Vagina (tissue), 2 donors: Measurements from ENCODE around the gene SMURF2. TPM values are rescaled to one million over a fixed set of nuclear protein-coding genes. Genes with fewer than 3 reads are reported as not detected.
A peak's percentile ranks its signal among the peaks of the same experiment; 100 is the strongest.

ENCODE experiments used
- DNase-seq, 2 donors: peaks; one replicate each; pipeline ENCODE4 v3.0.0-alpha.2; 2017; ENCODE audit errors: extremely low spot score in 2 of 2
- H3K27ac ChIP-seq: fragments of 200-600 bp; sonication (generic); one replicate; pipeline ENCODE4 v1.5.1; 2019
- H3K27me3 ChIP-seq: fragments of 200-600 bp; sonication (generic); one replicate; pipeline ENCODE4 v1.5.1; 2019
- H3K36me3 ChIP-seq, 2 donors: fragments of 200-600 bp; sonication (generic); one replicate each; pipeline ENCODE4 v1.5.1; 2017 to 2019
- H3K4me1 ChIP-seq: fragments of 200-600 bp; sonication (generic); one replicate; pipeline ENCODE4 v1.5.1; 2019
- H3K4me3 ChIP-seq, 2 donors: fragments of 200-600 bp; sonication (generic); 1 replicate in 1 of 2; 2 replicates in 1 of 2; pipeline ENCODE4 v1.5.1; 2016 to 2019
- H3K9me3 ChIP-seq: fragments of 200-600 bp; sonication (generic); one replicate; pipeline ENCODE4 v1.5.1; 2019
- CTCF ChIP-seq, 3 experiments: fragments of 450-650 bp in 2 of 3; fragments of 200-600 bp in 1 of 3; sonication (generic) in 1 of 3; IDR thresholded peaks; one replicate each; pipeline ENCODE4 v1.5.1; 2017 to 2019; ENCODE audit warnings: antibody characterized with exemption in 3 of 3, mild to moderate bottlenecking in 2 of 3, moderate library complexity in 2 of 3
- POLR2A ChIP-seq, 2 donors: fragments of 450-650 bp; IDR thresholded peaks; one replicate each; pipeline ENCODE4 v1.6.1; 2017; ENCODE audit warnings: antibody characterized with exemption in 2 of 2, mild to moderate bottlenecking in 2 of 2, moderate library complexity in 2 of 2
- POLR2AphosphoS5 ChIP-seq, 2 donors: sonication (generic); formaldehyde crosslinking; IDR thresholded peaks; one replicate each; pipeline ENCODE4 v1.9.0; 2017; ENCODE audit warnings: antibody characterized with exemption in 2 of 2, mild to moderate bottlenecking in 2 of 2, low read depth in 1 of 2; ENCODE audit not compliant: insufficient read depth in 1 of 2
- intact Hi-C: fragments of 100-400 bp; cut with DNase I; formaldehyde crosslinking; loops from one replicate; pipeline ENCODE4 v1.15.1; 2023
- microRNA-seq: library from miRNA; unstranded; fragments of <30 nt; microRNA quantifications from one replicate; pipeline ENCODE4, GENCODE V29; 2017; ENCODE audit warnings: borderline number of aligned reads, borderline replicate concordance
- small RNA-seq: library from RNA; depleted of rRNA; stranded (forward); fragments of <200 nt; gene quantifications from one replicate; pipeline ENCODE3, GENCODE V24; 2016
- total RNA-seq: library from RNA; depleted of rRNA; stranded (reverse); fragments of >200 nt; gene quantifications from one replicate; pipeline ENCODE4 v1.2.3, GENCODE V29; 2016

SMURF2 gene
- total RNA-seq, 1 donor from 2014 or later: 19.9 TPM

GRCh38 chr17:64497565-64498035 lies 164.5 kb downstream of the SMURF2 start:
- TF ChIP-seq CTCF (IDR thresholded peaks at IDR 0.05) (no peak), POLR2AphosphoS5 (IDR thresholded peaks at IDR 0.05; ENCODE audit: insufficient read depth in 1 of 2, low read depth in 1 of 2) (no peak), POLR2A (IDR thresholded peaks at IDR 0.05) (no peak)
- Histone ChIP-seq H3K27ac (peak overlapping the region; percentile 78), H3K36me3 (peaks cover 17 to 52% of the 10 kb centered on the region in 2 donors), H3K9me3 (no peaks in the 10 kb centered on the region), H3K4me1 (peaks cover 77% of the 10 kb centered on the region), H3K27me3 (no peaks in the 10 kb centered on the region), H3K4me3 (peak overlapping the region; percentile 71 to 78)
- intact Hi-C loops: loop anchor here (10.0 kb wide), 1 partner anchor 193 kb away; no protein-coding TSS in a partner anchor
- no peak for DNase-seq

- intact Hi-C loops: loop anchor here (10.0 kb wide), 1 partner anchor 192 kb away; no protein-coding TSS in a partner anchor
- H3K27me3 ChIP-seq: no peaks in the 10 kb centered on the region
- H3K27ac ChIP-seq: peak within 1 kb of the TSS; percentile 78
- peak in 1 of 2 donors; percentile 89 for DNase-seq
- peaks cover 15 to 46% of the 10 kb centered on the region in 2 donors for H3K36me3 ChIP-seq
- TF ChIP-seq POLR2A (IDR thresholded peaks at IDR 0.05): no peak
- TF ChIP-seq POLR2AphosphoS5 (IDR thresholded peaks at IDR 0.05; ENCODE audit: insufficient read depth in 1 of 2, low read depth in 1 of 2): peak; percentile 81 to 90
- TF ChIP-seq CTCF (IDR thresholded peaks at IDR 0.05): peak in 1 of 3 experiments; percentile 34
- peak within 1 kb of the TSS; percentile 71 to 78 for H3K4me3 ChIP-seq
- H3K4me1 ChIP-seq: peaks cover 71% of the 10 kb centered on the region
- no peaks in the 10 kb centered on the region for H3K9me3 ChIP-seq
Observed at GRCh38 chr17:64496786-64497564, 165.1 kb downstream of the SMURF2 start, which contains the start of gene POLG2. POLG2 (minus strand) TSS chr17:64497054; CDS start chr17:64496968, 86 bp downstream.

GRCh38 chr17:64496348-64496785 lies 165.7 kb downstream of the SMURF2 start:
- Histone ChIP-seq H3K27me3 (no peaks in the 10 kb centered on the region), H3K4me3 (peak overlapping the region; percentile 71 to 78), H3K4me1 (peaks cover 65% of the 10 kb centered on the region), H3K27ac (peak overlapping the region; percentile 78), H3K36me3 (peaks cover 12 to 40% of the 10 kb centered on the region in 2 donors), H3K9me3 (no peaks in the 10 kb centered on the region)
- no peak for DNase-seq
- TF ChIP-seq CTCF (IDR thresholded peaks at IDR 0.05) (no peak), POLR2A (IDR thresholded peaks at IDR 0.05) (no peak), POLR2AphosphoS5 (IDR thresholded peaks at IDR 0.05; ENCODE audit: insufficient read depth in 1 of 2, low read depth in 1 of 2) (no peak)
- intact Hi-C loops: loop anchor here (10.0 kb wide), 1 partner anchor 192 kb away; no protein-coding TSS in a partner anchor

Small RNA genes within 50 kb of the gene (microRNA-seq; reads per million reads assigned to microRNA genes)
- gene MIR3064 (5.7 reads per million, percentile 8 among the genes with 10 or more reads in this experiment), gene MIR5047 (not detected)

Small RNA genes within 50 kb of the gene (small RNA-seq; reads per million reads assigned to genes)
- gene AC009994.1: not detected

Other genes starting within 250 kb of the SMURF2 start
- gene MILR1, start 213.2 kb downstream of the SMURF2 start, total RNA-seq: 11.0 TPM
- 16.7 TPM for gene POLG2, start 165.3 kb downstream of the SMURF2 start, total RNA-seq
- 618 TPM for gene DDX5, start 156.0 kb downstream of the SMURF2 start, total RNA-seq
- gene CEP95, start 155.3 kb downstream of the SMURF2 start, total RNA-seq: 50.8 TPM